Measurements from ENCODE around the gene KIF1A.

Gene KIF1A

GRCh38 chr2:240832205-240832727, 12.2 kb upstream of the KIF1A start:
- no peak for DNase-seq (ENCODE audit: low read depth, low spot score)
- H3K4me3 ChIP-seq (ENCODE audit: low read depth, low read length) = peak overlapping the region; percentile 23
- TF ChIP-seq CTCF (IDR thresholded peaks at IDR 0.05; ENCODE audit: insufficient read depth, low read length, missing control alignments) = no peak
- ChIA-PET POLR2A (no interaction called here), CTCF (interaction anchor here (1.1 to 1.9 kb wide), 2 partner anchors 19 to 318 kb away, joined by 4 to 7 read pairs; no protein-coding TSS in a partner anchor)

- H3K4me3 ChIP-seq (ENCODE audit: low read depth, low read length) = peak overlapping the region; percentile 23
- no peak for DNase-seq (ENCODE audit: low read depth, low spot score)
- TF ChIP-seq CTCF (IDR thresholded peaks at IDR 0.05; ENCODE audit: insufficient read depth, low read length, missing control alignments) = no peak
- ChIA-PET POLR2A (no interaction called here), CTCF (interaction anchor here (1.7 kb wide), 1 partner anchor 9 kb away, joined by 6 read pairs; no protein-coding TSS in a partner anchor)
Measured at GRCh38 chr2:240831594-240832204, 11.7 kb upstream of the KIF1A start.

GRCh38 chr2:240825476-240825875, 5.5 kb upstream of the KIF1A start:
- no peak overlapping the region for H3K4me3 ChIP-seq (ENCODE audit: low read depth, low read length)
- TF ChIP-seq CTCF (IDR thresholded peaks at IDR 0.05; ENCODE audit: insufficient read depth, low read length, missing control alignments) = no peak
- DNase-seq (ENCODE audit: low read depth, low spot score) = no peak
- ChIA-PET POLR2A (no interaction called here), CTCF (interaction anchor here (3.2 kb wide), 1 partner anchor 15 kb away, joined by 22 read pairs; no protein-coding TSS in a partner anchor)

- ChIA-PET POLR2A (no interaction called here), CTCF (interaction anchor here (1.0 to 1.2 kb wide), 2 partner anchors 17 to 28 kb away, joined by 3 to 6 read pairs; no protein-coding TSS in a partner anchor)
- no peak for DNase-seq (ENCODE audit: low read depth, low spot score)
- no peak for TF ChIP-seq CTCF (IDR thresholded peaks at IDR 0.05; ENCODE audit: insufficient read depth, low read length, missing control alignments)
- H3K4me3 ChIP-seq (ENCODE audit: low read depth, low read length) = no peak overlapping the region
Measured at GRCh38 chr2:240823449-240824336, 3.7 kb upstream of the KIF1A start.

GRCh38 chr2:240822280-240822847, 2.3 kb upstream of the KIF1A start:
- POLR2A ChIA-PET = no interaction called here
- DNase-seq (ENCODE audit: low read depth, low spot score) = no peak
- CTCF ChIA-PET = interaction anchor here (1.1 to 1.3 kb wide), 3 partner anchors 12 to 27 kb away, joined by 3 to 6 read pairs (median 4); no protein-coding TSS in a partner anchor
- H3K4me3 ChIP-seq (ENCODE audit: low read depth, low read length) = no peak overlapping the region
- no peak for TF ChIP-seq CTCF (IDR thresholded peaks at IDR 0.05; ENCODE audit: insufficient read depth, low read length, missing control alignments)
